Activated CD4-positive, alpha-beta memory T cell treated with anti-CD3 and anti-CD28 coated beads, Interleukin-2, amount 10 ng/mL, durations not matched to agents 7 days and 5 days (primary cell): ENCODE measurements around the gene RPS6KA5. TPM values are rescaled to one million over a fixed set of nuclear protein-coding genes. Genes with fewer than 3 reads are reported as not detected.
"Not testable (repeated sequence)": the region's sequence is repeated elsewhere in the genome, so short reads cannot be mapped to it uniquely, and the experiment has no call there.

ENCODE experiments used
- CTCF ChIA-PET: fragments of 350-600 bp; sonication (Branson Sonifier 250); formaldehyde crosslinking; loops from one replicate; lab custom pipeline; 2021; ENCODE audit warnings: antibody characterized with exemption, inconsistent platforms; lab: Charles Lee
- POLR2A ChIA-PET: fragments of 350-600 bp; sonication (Branson Sonifier 250); formaldehyde crosslinking; loops from one replicate; lab custom pipeline; 2021; ENCODE audit warnings: antibody characterized with exemption; lab: Charles Lee
- DNase-seq: peaks from one replicate; pipeline ENCODE4 v3.0.0-alpha.2; 2020
- H3K27ac Mint-ChIP-seq: one replicate; pipeline ENCODE4 v1.8.0; 2021; ENCODE audit warnings: mild to moderate bottlenecking, mixed read lengths
- H3K27me3 Mint-ChIP-seq: one replicate; pipeline ENCODE4 v1.8.0; 2021; ENCODE audit warnings: mixed read lengths
- H3K36me3 Mint-ChIP-seq: one replicate; pipeline ENCODE4 v1.8.0; 2021; ENCODE audit warnings: low read depth, mixed read lengths
- H3K4me1 Mint-ChIP-seq: one replicate; pipeline ENCODE4 v1.8.0; 2021; ENCODE audit warnings: mixed read lengths
- H3K4me3 Mint-ChIP-seq: one replicate; pipeline ENCODE4 v1.8.0; 2021; ENCODE audit warnings: mild to moderate bottlenecking, mixed read lengths
- H3K9me3 Mint-ChIP-seq: one replicate; pipeline ENCODE4 v1.8.0; 2021; ENCODE audit warnings: mixed read lengths
- total RNA-seq, 2 experiments: library from RNA; stranded (reverse); gene quantifications; one replicate each; pipeline ENCODE4 v1.2.3, GENCODE V29; 2021

RPS6KA5 gene
- total RNA-seq, 2 experiments from 2014 or later = 44.5 to 49.9 TPM

DNA sequence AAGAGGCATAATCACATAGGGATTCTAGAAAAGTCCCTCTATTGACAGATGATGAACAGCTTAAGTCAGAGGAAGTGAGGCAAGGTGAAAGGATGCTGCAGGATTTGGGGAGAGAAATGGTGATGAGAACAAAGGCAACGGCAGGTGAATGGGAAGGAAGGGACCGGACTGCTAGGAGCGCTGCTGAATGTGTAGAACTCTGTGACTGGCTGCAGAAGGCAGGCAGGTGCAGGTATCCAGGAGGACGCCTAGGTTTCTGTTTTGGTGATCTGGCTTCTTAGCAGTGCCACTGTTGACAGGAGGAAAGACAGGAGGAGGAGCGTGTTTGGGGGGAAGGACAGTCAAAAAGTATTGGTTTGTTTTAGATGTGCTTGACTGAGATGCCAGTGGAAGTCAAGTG is 185.8 kb downstream of the RPS6KA5 start:
- ChIA-PET CTCF (interaction anchor here (1.1 to 1.3 kb wide), 2 partner anchors 28 to 298 kb away, joined by 4 to 5 read pairs; no protein-coding TSS in a partner anchor), POLR2A (no interaction called here)
- Mint-ChIP-seq H3K27me3 (no peaks in the 10 kb centered on the region), H3K4me3 (no peak overlapping the region), H3K27ac (no peak overlapping the region), H3K9me3 (no peaks in the 10 kb centered on the region), H3K4me1 (peaks cover 11% of the 10 kb centered on the region), H3K36me3 (peaks cover 65% of the 10 kb centered on the region)
- no peak for DNase-seq

GRCh38 chr14:90871605-90872233 is 188.7 kb downstream of the RPS6KA5 start:
- Mint-ChIP-seq H3K27ac (no peak overlapping the region), H3K4me1 (peaks cover 11% of the 10 kb centered on the region), H3K27me3 (no peaks in the 10 kb centered on the region), H3K4me3 (no peak overlapping the region), H3K36me3 (peaks cover 41% of the 10 kb centered on the region), H3K9me3 (no peaks in the 10 kb centered on the region)
- no peak for DNase-seq
- ChIA-PET POLR2A (no interaction called here), CTCF (interaction anchor here (0.8 kb wide), 1 partner anchor 302 kb away, joined by 4 read pairs; no protein-coding TSS in a partner anchor)

DNA sequence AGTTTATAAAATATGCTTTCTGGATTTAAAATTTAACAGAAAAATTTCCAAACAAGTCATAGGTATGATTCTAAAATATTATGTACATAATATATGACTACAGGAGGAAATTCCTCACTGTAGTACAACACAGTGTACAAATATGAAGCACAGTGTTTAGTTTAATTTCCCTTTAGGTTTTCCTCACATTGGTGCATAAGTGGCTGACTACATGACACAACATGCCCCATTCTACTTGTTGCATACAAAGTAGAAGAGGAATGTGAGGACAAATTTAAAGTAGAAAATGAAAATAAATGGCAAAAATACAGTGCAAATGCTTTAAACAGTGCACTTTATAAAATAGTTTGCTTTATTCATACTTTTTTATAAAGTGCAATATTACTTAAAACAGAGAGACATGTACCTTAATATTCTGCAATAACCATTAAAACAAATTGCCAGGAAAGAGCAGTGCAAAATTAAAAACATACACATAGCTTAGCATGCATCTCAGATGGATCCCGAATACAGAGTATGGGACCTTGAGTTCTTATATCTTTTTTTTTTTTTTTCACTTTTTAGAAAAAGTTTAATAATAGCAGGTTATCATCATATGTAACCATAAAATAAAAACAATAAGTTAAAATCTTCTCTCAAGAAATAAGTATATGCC is 189.4 kb downstream of the RPS6KA5 start:
- Mint-ChIP-seq H3K36me3 (peaks cover 35% of the 10 kb centered on the region), H3K27me3 (no peaks in the 10 kb centered on the region), H3K4me1 (peaks cover 11% of the 10 kb centered on the region), H3K9me3 (no peaks in the 10 kb centered on the region), H3K27ac (no peak overlapping the region), H3K4me3 (no peak overlapping the region)
- CTCF ChIA-PET = no interaction called here
- POLR2A ChIA-PET = no interaction called here
- no peak for DNase-seq

- H3K4me1 Mint-ChIP-seq = peaks cover 11% of the 10 kb centered on the region
- ChIA-PET CTCF (no interaction called here), POLR2A (no interaction called here)
- H3K9me3 Mint-ChIP-seq = no peaks in the 10 kb centered on the region
- no peak for DNase-seq
- no peaks in the 10 kb centered on the region for H3K27me3 Mint-ChIP-seq
- peaks cover 24% of the 10 kb centered on the region for H3K36me3 Mint-ChIP-seq
- no peak overlapping the region for H3K27ac Mint-ChIP-seq
- H3K4me3 Mint-ChIP-seq = no peak overlapping the region
Measured at GRCh38 chr14:90867501-90867900, 192.9 kb downstream of the RPS6KA5 start.

- peaks cover 20% of the 10 kb centered on the region for H3K36me3 Mint-ChIP-seq
- ChIA-PET CTCF (interaction anchor here (1.3 kb wide), 1 partner anchor 306 kb away, joined by 3 read pairs; no protein-coding TSS in a partner anchor), POLR2A (no interaction called here)
- H3K27ac Mint-ChIP-seq = no peak overlapping the region
- peaks cover 6% of the 10 kb centered on the region for H3K4me1 Mint-ChIP-seq
- no peaks in the 10 kb centered on the region for H3K27me3 Mint-ChIP-seq
- no peak for DNase-seq
- H3K9me3 Mint-ChIP-seq = no peaks in the 10 kb centered on the region
- H3K4me3 Mint-ChIP-seq = no peak overlapping the region
Measured at GRCh38 chr14:90866833-90867232, 193.6 kb downstream of the RPS6KA5 start.

GRCh38 chr14:90864741-90865140 is 195.7 kb downstream of the RPS6KA5 start:
- POLR2A ChIA-PET = interaction anchor here (1.1 kb wide), 1 partner anchor 250 kb away, joined by 3 read pairs; no protein-coding TSS in a partner anchor
- Mint-ChIP-seq H3K9me3 (no peaks in the 10 kb centered on the region), H3K27ac (no peak overlapping the region), H3K36me3 (peaks cover 18% of the 10 kb centered on the region), H3K27me3 (no peaks in the 10 kb centered on the region), H3K4me1 (no peaks in the 10 kb centered on the region), H3K4me3 (no peak overlapping the region)
- DNase-seq = no peak
- CTCF ChIA-PET = no interaction called here

GRCh38 chr14:90858511-90858910 is 201.9 kb downstream of the RPS6KA5 start:
- POLR2A ChIA-PET = no interaction called here
- Mint-ChIP-seq H3K4me3 (no peak overlapping the region), H3K27me3 (no peaks in the 10 kb centered on the region), H3K9me3 (no peaks in the 10 kb centered on the region), H3K36me3 (peaks cover 17% of the 10 kb centered on the region), H3K4me1 (peaks cover 14% of the 10 kb centered on the region), H3K27ac (no peak overlapping the region)
- CTCF ChIA-PET = no interaction called here
- DNase-seq = no peak

DNA sequence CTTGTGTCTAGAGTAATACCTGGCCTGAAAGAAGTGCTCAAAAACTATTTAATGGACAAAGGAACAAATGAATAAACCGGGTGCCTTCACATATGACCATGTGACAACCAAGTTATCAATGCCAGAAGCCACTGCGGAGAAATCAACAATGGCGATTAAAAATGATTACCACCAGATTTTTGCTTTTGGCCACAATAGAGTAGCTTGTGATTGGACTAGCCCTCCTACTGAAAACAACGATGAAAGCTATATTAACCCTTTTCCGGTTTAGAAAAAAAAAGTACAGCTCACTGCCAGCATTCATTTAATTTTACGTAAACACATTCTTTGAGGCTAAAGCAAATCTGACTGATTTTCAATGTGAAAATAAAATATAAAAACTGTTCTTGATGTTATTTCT is 202.6 kb downstream of the RPS6KA5 start:
- H3K27me3 Mint-ChIP-seq = no peaks in the 10 kb centered on the region
- no peak for DNase-seq
- no peaks in the 10 kb centered on the region for H3K9me3 Mint-ChIP-seq
- H3K27ac Mint-ChIP-seq = no peak overlapping the region
- peaks cover 14% of the 10 kb centered on the region for H3K4me1 Mint-ChIP-seq
- POLR2A ChIA-PET = no interaction called here
- CTCF ChIA-PET = no interaction called here
- no peak overlapping the region for H3K4me3 Mint-ChIP-seq
- H3K36me3 Mint-ChIP-seq = peaks cover 19% of the 10 kb centered on the region

- H3K27me3 Mint-ChIP-seq, POLR2A ChIA-PET, H3K4me3 Mint-ChIP-seq, CTCF ChIA-PET, H3K27ac Mint-ChIP-seq, DNase-seq, H3K9me3 Mint-ChIP-seq: not testable (repeated sequence)
- Mint-ChIP-seq H3K36me3 (peaks cover 16% of the 10 kb centered on the region), H3K4me1 (peaks cover 14% of the 10 kb centered on the region)
Measured at GRCh38 chr14:90856115-90856514, 204.3 kb downstream of the RPS6KA5 start.

GRCh38 chr14:90853116-90853515 is 207.3 kb downstream of the RPS6KA5 start:
- ChIA-PET CTCF (no interaction called here), POLR2A (no interaction called here)
- no peaks in the 10 kb centered on the region for H3K27me3 Mint-ChIP-seq
- no peak overlapping the region for H3K4me3 Mint-ChIP-seq
- H3K4me1 Mint-ChIP-seq = no peaks in the 10 kb centered on the region
- H3K27ac Mint-ChIP-seq = no peak overlapping the region
- DNase-seq = no peak
- no peaks in the 10 kb centered on the region for H3K9me3 Mint-ChIP-seq
- H3K36me3 Mint-ChIP-seq = peaks cover 6% of the 10 kb centered on the region

DNA sequence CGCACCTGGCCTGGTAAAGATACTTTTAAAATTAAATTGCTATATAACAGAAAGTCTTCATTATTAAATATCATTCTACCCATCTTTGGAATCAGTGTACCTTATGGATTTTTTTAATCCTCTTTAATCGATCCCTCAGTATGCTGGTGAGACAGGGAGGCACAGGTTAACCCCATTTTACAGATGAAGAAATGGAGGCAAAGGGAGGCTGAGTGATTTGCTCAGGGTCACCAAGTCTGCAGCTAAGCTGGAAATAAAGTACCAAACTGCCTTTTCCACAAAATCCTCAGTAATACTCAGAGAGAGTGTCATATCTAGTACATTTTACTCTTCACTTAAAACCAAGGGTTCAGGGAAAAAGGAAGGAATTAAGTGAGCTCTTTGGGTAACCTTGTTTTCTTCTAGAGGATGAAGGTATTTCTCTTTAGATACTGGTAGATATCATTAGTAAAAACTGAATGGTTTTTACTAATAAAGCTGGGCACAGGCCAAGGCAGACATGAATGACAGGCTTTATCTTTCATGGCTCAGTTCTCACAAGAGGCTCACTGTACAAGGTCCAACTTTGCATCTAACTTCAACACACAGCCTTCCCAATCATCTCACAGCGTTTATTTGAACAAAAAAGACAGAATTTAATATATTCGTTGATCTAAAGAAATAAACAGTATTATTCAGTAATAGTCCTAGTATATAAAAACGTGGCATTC is 209.0 kb downstream of the RPS6KA5 start:
- ChIA-PET POLR2A (no interaction called here), CTCF (no interaction called here)
- Mint-ChIP-seq H3K36me3 (peaks cover 8% of the 10 kb centered on the region), H3K9me3 (no peaks in the 10 kb centered on the region), H3K27me3 (no peaks in the 10 kb centered on the region), H3K27ac (no peak overlapping the region), H3K4me1 (peaks cover 4% of the 10 kb centered on the region), H3K4me3 (no peak overlapping the region)
- no peak for DNase-seq

DNA sequence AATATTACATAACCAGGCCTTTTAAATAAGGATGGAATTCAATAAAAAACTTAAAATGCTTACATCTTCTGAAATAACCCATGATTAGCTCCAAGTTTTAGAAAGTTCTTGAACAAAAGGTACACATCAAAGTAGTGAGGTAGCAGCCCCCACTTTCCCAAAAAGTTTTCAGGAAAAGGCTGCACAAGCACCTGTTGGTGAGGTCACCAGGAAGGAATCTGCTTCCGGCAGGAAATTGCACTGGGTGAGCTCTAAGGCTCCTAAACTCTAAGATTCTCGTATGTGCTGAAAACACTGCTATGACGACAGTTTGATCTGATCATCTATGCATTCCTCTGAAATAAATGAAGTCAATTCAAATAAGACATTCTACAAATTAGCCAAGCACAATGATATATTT is 210.0 kb downstream of the RPS6KA5 start:
- peaks cover 12% of the 10 kb centered on the region for H3K36me3 Mint-ChIP-seq
- CTCF ChIA-PET = no interaction called here
- no peak overlapping the region for H3K4me3 Mint-ChIP-seq
- no peak for DNase-seq
- H3K27ac Mint-ChIP-seq = no peak overlapping the region
- H3K9me3 Mint-ChIP-seq = no peaks in the 10 kb centered on the region
- H3K27me3 Mint-ChIP-seq = no peaks in the 10 kb centered on the region
- POLR2A ChIA-PET = no interaction called here
- H3K4me1 Mint-ChIP-seq = peaks cover 5% of the 10 kb centered on the region

DNA sequence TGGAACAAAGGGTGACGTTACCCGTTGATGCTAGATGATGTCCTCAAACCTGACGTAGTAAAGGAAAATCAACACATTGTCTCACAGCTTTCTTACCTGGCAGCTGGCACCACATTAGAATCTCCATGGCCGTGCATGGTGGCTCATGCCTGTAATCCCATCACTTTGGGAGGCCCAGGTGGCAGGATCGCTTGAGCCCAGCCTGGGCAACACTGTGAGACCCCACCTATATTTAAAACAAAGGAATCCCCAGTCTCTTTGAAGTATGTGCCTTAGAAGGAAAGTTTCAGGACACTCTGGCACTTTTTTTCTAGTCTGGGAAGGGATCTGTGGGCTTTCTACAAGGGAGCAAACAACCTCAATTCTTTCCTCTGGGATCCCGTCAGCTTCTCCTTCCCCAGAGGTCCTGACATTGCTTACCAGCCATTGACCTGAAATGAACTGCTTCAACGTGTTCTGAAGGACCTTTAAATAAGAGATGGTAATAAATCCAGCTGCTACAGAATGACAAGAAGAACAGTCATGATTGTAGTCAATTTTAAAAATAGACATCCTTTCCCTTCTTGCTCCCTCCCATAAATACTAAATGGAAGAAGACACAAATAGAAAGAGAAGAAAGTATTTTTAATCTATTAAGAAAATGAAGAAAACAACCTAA is 210.5 kb downstream of the RPS6KA5 start:
- H3K36me3 Mint-ChIP-seq = peaks cover 12% of the 10 kb centered on the region
- DNase-seq = no peak
- no peak overlapping the region for H3K4me3 Mint-ChIP-seq
- peaks cover 5% of the 10 kb centered on the region for H3K4me1 Mint-ChIP-seq
- H3K9me3 Mint-ChIP-seq = no peaks in the 10 kb centered on the region
- POLR2A ChIA-PET = interaction anchor here (1.1 kb wide), 1 partner anchor 21 kb away, joined by 3 read pairs; no protein-coding TSS in a partner anchor
- H3K27me3 Mint-ChIP-seq = no peaks in the 10 kb centered on the region
- H3K27ac Mint-ChIP-seq = no peak overlapping the region
- CTCF ChIA-PET = no interaction called here
